A673 (cell line): ENCODE results near the gene PNN. TPM values are rescaled to one million over a fixed set of nuclear protein-coding genes. Genes with fewer than 3 reads are reported as not detected.
"Not testable (repeated sequence)": the region's sequence is repeated elsewhere in the genome, so short reads cannot be mapped to it uniquely, and the experiment has no call there.

ENCODE experiments used
- BruUV-seq: library from RNA; stranded (reverse); fragments of 400-500 nt; replicated peaks from 2 replicates; lab custom pipeline; 2021; lab: Mats Ljungman, UMichigan
- CTCF ChIA-PET: fragments of 300-600 bp; sonication (Branson Sonifier 250); formaldehyde crosslinking; loops from one replicate; lab custom pipeline; 2022; ENCODE audit warnings: antibody characterized with exemption; lab: Charles Lee
- POLR2A ChIA-PET: fragments of 300-600 bp; sonication (Branson Sonifier 250); formaldehyde crosslinking; loops from one replicate; lab custom pipeline; 2022; ENCODE audit warnings: antibody characterized with exemption; ENCODE audit not compliant: low non-redundant PET; lab: Charles Lee
- DNase-seq: peaks from one replicate; pipeline ENCODE4 v3.0.0-alpha.2; 2015; ENCODE audit warnings: low spot score
- H3K27ac ChIP-seq: fragments of 200-600 bp; sonication (generic); 2 replicates; pipeline ENCODE4 v1.5.1; 2016; ENCODE audit warnings: mixed run types, low read depth, mild to moderate bottlenecking, mixed read lengths, antibody characterized with exemption, low read length; ENCODE audit not compliant: poor library complexity, severe bottlenecking
- H3K27me3 ChIP-seq: fragments of 200-600 bp; sonication (generic); replicated peaks from 2 replicates; pipeline ENCODE4 v1.6.1; 2017; ENCODE audit warnings: mixed run types, low read depth, mild to moderate bottlenecking, mixed read lengths, antibody characterized with exemption, low read length; ENCODE audit not compliant: insufficient read depth, poor library complexity
- H3K36me3 ChIP-seq: fragments of 200-600 bp; sonication (generic); 2 replicates; pipeline ENCODE4 v1.6.1; 2016; ENCODE audit warnings: mixed run types, mild to moderate bottlenecking, mixed read lengths, antibody characterized with exemption, low read length; ENCODE audit not compliant: insufficient read depth, poor library complexity, severe bottlenecking
- H3K4me1 ChIP-seq: fragments of 200-600 bp; sonication (generic); 2 replicates; pipeline ENCODE4 v1.6.1; 2017; ENCODE audit warnings: mixed run types, mild to moderate bottlenecking, mixed read lengths, antibody characterized with exemption, low read length; ENCODE audit not compliant: insufficient read depth, poor library complexity, severe bottlenecking
- H3K4me3 ChIP-seq: fragments of 200-600 bp; sonication (generic); 2 replicates; pipeline ENCODE4 v1.5.1; 2016; ENCODE audit warnings: low read depth, mixed run types, mild to moderate bottlenecking, mixed read lengths, low read length; ENCODE audit not compliant: poor library complexity, severe bottlenecking
- H3K9me3 ChIP-seq: fragments of 200-600 bp; sonication (generic); 2 replicates; pipeline ENCODE4 v1.6.1; 2016; ENCODE audit warnings: mixed run types, low read depth, mild to moderate bottlenecking, mixed read lengths, antibody characterized with exemption, low read length; ENCODE audit not compliant: poor library complexity, severe bottlenecking
- EZH2 ChIP-seq: fragments of 200-600 bp; sonication (generic); IDR thresholded peaks from 2 replicates; pipeline ENCODE4 v1.6.1; 2017; ENCODE audit warnings: borderline replicate concordance, low read depth, mild to moderate bottlenecking, mixed read lengths, antibody characterized with exemption, low read length; ENCODE audit not compliant: poor library complexity, severe bottlenecking
- intact Hi-C: fragments of 100-400 bp; cut with micrococcal nuclease; formaldehyde crosslinking; loops from one replicate; pipeline ENCODE4 v1.10.0; 2022; ENCODE audit not compliant: unreplicated experiment
- total RNA-seq: library from RNA; stranded (reverse); gene quantifications from 2 replicates; pipeline ENCODE4 v1.2.3, GENCODE V29; 2021
- TF ChIP-seq, protein P1 (sequence below): fragments of 300-800, 200-600 bp; sonication (generic); conservative IDR thresholded peaks from 2 replicates; pipeline ENCODE4 v1.5.1; 2017; ENCODE audit warnings: low read depth, mild to moderate bottlenecking, antibody characterized with exemption, low read length, moderate library complexity, mixed read lengths

The PNN gene
- total RNA-seq, 1 experiment from 2014 or later = 146 TPM

DNA sequence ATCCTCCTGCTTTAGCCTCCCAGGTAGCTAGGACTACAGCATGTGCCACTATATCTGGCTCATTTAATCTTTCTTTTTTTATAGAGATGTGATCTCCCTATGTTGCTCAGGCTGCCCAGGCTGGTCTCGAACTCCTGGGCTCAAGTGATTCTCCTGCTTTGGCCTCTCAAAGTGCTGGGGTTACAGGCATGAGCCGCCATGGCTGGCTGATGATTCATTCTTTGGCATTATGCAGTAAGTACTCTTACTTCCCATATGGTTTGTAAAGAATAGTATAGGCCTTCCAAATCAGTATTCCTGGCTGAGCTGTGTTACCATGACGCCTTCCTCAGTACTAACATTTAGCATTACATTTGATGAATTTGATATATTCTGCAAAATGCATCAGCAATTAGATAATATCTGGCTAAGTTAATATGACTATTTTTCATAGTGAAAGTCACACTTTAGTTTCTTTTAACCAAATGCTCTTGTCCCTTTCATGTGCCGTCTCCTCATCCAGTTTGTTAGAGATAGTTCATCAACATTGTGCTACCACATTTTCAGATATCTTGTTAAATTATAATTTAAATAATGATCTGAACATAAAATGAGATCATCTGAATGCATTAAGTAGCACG is 55.5 kb downstream of the PNN start:
- Histone ChIP-seq H3K4me1 (no peaks in the 10 kb centered on the region), H3K4me3 (no peak overlapping the region), H3K27me3 (no peaks in the 10 kb centered on the region), H3K36me3 (no peaks in the 10 kb centered on the region), H3K9me3 (no peaks in the 10 kb centered on the region), H3K27ac (no peak overlapping the region)
- BruUV-seq = no TSS peak
- TF ChIP-seq, protein P1, sequence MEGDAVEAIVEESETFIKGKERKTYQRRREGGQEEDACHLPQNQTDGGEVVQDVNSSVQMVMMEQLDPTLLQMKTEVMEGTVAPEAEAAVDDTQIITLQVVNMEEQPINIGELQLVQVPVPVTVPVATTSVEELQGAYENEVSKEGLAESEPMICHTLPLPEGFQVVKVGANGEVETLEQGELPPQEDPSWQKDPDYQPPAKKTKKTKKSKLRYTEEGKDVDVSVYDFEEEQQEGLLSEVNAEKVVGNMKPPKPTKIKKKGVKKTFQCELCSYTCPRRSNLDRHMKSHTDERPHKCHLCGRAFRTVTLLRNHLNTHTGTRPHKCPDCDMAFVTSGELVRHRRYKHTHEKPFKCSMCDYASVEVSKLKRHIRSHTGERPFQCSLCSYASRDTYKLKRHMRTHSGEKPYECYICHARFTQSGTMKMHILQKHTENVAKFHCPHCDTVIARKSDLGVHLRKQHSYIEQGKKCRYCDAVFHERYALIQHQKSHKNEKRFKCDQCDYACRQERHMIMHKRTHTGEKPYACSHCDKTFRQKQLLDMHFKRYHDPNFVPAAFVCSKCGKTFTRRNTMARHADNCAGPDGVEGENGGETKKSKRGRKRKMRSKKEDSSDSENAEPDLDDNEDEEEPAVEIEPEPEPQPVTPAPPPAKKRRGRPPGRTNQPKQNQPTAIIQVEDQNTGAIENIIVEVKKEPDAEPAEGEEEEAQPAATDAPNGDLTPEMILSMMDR = no peak
- TF ChIP-seq EZH2 = no peak
- POLR2A ChIA-PET = no interaction called here
- DNase-seq = no peak
- CTCF ChIA-PET = no interaction called here
- intact Hi-C loops = loop anchor here (5.0 kb wide), 1 partner anchor 137 kb away; no protein-coding TSS in a partner anchor

GRCh38 chr14:39231751-39232553 is 56.9 kb downstream of the PNN start:
- H3K4me3 ChIP-seq, POLR2A ChIA-PET, BruUV-seq, H3K36me3 ChIP-seq, CTCF ChIA-PET, H3K27ac ChIP-seq, H3K9me3 ChIP-seq, H3K4me1 ChIP-seq, H3K27me3 ChIP-seq: not testable (repeated sequence)
- TF ChIP-seq, protein P1 = peak; percentile 48
- intact Hi-C loops = loop anchor here (5.0 kb wide), 1 partner anchor 135 kb away; no protein-coding TSS in a partner anchor
- peak; percentile 51 for DNase-seq

Other genes starting within 250 kb of the PNN start
- gene SEC23A, start 72.0 kb upstream of the PNN start, total RNA-seq = 61.9 and 76.2 TPM in 2 replicates
- gene GEMIN2, start 60.9 kb upstream of the PNN start, total RNA-seq = 27.7 and 32.7 TPM in 2 replicates
- 25.8 and 27.0 TPM in 2 replicates for gene TRAPPC6B, start 4.9 kb upstream of the PNN start, total RNA-seq
- 16.0 and 16.7 TPM in 2 replicates for gene MIA2, start 58.7 kb downstream of the PNN start, total RNA-seq